Astrocyte of the spinal cord (primary cell): ENCODE results near the gene ABHD18.
"Not testable (repeated sequence)": the region's sequence is repeated elsewhere in the genome, so short reads cannot be mapped to it uniquely, and the experiment has no call there.

Experiments
- DNase-seq: peaks from one replicate; pipeline ENCODE4 v3.0.0; 2011; ENCODE audit warnings: low read depth, low spot score
- H3K4me3 ChIP-seq: 2 replicates; pipeline ENCODE4 v1.5.1; 2011; ENCODE audit warnings: low read depth, mild to moderate bottlenecking, low read length, moderate library complexity
- in situ Hi-C: cut with HindIII; loops from 2 replicates; pipeline ENCODE4 v1.10.0; 2017; ENCODE audit warnings: low sequenced_read_pairs
- TF ChIP-seq, protein P1 (sequence below): IDR thresholded peaks from 2 replicates; pipeline ENCODE4 v1.5.1; 2012; ENCODE audit warnings: low read depth, mild to moderate bottlenecking, low read length, inconsistent platforms

ABHD18 gene

DNA sequence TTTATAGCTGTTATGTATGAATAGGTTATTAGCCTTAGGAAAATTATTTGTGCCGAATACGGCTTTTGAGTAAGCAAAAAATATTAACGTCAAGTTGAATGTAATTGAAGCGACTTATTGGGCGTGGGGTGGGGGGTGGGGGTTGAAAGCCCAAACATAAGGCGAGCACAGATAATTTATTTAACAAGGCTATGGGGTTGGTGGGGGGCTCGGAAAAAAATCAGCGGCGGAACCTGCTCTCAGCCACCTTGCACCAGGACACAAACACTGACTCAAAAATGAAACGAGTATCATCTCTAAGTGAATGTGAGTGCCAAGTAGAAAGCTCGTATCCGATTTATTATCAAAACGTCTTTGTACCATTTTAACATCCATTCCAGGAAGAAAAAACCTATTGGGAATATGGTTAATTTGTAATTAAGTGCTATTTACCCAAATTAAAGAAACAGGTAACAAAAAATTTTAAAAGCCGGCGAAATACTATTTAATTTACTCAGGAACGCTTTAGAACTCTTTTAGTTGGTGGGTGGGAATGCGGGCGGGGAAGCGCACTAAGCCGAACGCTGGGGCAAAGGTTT lies 95.0 kb downstream of the ABHD18 start:
- H3K4me3 ChIP-seq, result peak overlapping the region; percentile 55
- TF ChIP-seq, protein P1, sequence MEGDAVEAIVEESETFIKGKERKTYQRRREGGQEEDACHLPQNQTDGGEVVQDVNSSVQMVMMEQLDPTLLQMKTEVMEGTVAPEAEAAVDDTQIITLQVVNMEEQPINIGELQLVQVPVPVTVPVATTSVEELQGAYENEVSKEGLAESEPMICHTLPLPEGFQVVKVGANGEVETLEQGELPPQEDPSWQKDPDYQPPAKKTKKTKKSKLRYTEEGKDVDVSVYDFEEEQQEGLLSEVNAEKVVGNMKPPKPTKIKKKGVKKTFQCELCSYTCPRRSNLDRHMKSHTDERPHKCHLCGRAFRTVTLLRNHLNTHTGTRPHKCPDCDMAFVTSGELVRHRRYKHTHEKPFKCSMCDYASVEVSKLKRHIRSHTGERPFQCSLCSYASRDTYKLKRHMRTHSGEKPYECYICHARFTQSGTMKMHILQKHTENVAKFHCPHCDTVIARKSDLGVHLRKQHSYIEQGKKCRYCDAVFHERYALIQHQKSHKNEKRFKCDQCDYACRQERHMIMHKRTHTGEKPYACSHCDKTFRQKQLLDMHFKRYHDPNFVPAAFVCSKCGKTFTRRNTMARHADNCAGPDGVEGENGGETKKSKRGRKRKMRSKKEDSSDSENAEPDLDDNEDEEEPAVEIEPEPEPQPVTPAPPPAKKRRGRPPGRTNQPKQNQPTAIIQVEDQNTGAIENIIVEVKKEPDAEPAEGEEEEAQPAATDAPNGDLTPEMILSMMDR, result no peak
- in situ Hi-C loops, result no loop called here
- DNase-seq, result no peak

DNA sequence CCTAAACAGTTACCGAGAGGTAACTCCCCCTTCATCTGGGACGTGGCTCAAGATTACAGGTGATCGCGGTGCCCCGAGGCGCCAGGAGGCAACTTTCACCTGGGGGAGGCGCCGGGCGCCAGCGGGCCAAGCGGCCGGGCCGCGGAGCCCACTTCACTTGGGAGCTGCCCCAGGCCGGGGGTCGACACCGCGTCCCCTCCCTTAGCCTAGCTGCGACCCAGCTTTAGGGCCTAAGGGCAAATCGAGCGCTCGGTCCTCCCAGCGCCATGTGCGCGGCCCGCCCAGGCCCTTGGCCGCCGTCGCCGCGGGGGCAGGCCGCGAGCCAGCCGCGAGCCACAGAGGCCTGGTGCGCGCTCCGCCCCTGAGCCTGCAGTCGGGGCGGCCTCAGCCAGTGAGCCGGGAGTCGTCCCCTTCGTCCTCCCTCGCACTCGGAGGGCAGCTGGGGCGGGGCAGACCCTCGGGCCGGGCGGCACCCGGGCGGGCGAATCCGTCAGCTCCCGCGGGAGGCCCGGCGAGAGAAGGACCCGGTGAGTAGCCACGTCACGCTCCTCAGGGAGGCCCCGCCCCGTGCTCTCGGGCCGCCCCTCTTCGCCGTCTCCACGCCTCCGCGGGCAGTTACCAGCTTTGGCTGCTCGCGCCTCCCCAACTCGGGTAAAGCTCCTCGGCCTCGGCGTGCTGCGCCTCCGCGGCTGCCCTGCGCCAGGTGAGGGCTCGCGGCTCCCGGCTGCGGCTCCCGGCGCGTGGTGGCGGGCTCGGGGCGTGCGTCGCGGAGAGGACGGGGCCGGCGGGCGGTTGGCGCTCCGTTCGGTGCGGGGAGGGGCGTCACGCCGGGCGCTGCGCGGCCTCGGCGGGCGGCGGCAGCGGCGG lies 95.7 kb downstream of the ABHD18 start, which contains the start of gene LARP1B:
TSS of gene LARP1B (plus strand) at position 614 of the 867 bp plus-strand sequence. CDS start 13,640 bp downstream, outside the sequence.
- TF ChIP-seq, protein P1, result no peak
- peak; percentile 98 for DNase-seq
- peak within 1 kb of the TSS; percentile 55 for H3K4me3 ChIP-seq
- in situ Hi-C loops, result no loop called here

DNA sequence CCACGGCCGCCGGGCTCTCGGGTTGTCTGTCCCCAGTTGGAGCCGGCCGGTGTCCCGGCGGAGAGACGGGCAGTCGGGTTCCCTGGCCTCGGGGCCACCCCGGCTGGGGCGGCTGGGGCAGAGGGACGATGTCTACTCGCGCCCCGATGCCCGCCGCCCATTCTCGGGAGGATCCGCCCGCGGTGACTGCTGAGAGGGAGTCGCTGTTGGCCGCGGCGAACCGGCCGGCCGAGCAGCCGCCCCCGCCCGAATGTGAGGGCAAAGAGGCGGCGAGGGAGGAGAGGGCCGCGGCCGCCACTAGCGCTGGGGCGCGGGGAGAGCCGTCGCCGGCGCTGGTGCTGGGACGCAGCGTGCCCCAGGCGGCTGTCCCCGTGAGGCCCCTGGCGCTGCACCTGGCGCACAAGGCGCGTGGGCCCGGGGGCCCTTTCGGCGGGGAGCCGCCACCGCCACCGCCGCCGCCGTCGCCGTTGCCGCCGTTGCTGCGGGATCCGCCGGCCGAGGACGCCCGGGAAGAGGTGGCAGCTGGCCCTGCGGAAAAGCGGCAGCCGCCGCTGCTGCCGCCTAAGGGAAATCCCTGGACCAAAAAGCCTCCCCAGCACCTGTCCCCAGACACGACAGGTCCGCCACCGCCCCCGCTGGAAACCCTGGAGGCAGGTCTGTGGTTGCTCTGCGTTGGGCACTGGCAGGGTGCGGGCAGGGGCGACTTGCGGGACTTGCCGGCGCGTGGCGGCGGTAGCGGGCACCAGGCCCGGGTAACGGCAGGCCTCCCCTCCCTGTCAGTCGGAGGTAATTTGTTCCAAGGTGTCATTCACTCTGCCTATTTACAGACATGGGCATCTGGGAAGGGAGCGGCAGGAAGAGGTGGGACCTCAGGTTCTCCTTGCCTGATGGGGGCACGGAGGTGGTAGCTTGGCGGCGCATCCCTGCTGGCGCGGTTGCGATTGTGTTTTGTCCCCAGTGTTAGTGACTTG lies 96.6 kb downstream of the ABHD18 start:
- TF ChIP-seq, protein P1, result peak; percentile 15
- peak; percentile 42 for DNase-seq
- in situ Hi-C loops, result no loop called here
- peak overlapping the region; percentile 55 for H3K4me3 ChIP-seq

DNA sequence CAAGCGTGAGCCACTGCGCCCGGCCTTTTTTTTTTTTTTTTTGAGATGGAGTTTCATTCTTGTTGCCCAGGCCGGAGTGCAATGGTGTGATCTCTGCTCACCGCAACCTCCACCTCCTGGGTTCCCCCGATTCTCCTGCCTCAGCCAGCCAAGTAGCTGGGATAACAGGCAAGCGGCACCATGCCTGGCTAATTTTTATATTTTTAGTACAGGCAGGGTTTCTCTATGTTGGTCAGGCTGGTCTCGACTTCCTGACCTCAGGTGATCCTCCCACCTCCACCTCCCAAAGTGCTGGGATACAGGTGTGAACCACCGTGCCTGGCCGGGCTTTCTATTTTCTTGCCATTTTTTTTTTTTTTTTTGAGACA lies 101.2 kb downstream of the ABHD18 start:
- H3K4me3 ChIP-seq, in situ Hi-C loops, DNase-seq: not testable (repeated sequence)

DNA sequence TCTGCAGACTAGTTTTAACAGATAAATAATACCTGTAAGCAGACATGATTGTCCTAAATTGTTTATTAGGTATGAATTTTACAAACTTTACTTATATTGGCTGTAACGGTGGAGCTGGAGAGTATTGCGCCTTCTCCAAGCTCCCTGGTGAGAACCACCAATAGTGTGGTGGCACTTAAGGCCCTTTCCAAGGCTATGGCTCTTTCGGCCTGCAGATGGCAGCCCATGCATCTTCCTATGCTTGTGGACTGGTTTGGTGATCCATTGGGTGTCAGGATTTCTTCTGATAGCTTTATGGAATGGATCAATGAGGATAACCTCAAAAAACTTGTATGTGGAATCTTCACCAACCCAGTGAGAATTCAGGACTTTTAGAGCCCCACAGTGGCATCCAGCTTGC lies 103.7 kb downstream of the ABHD18 start:
- no peak overlapping the region for H3K4me3 ChIP-seq
- peak; percentile 16 for DNase-seq
- in situ Hi-C loops, result no loop called here
- TF ChIP-seq, protein P1, result peak; percentile 45

DNA sequence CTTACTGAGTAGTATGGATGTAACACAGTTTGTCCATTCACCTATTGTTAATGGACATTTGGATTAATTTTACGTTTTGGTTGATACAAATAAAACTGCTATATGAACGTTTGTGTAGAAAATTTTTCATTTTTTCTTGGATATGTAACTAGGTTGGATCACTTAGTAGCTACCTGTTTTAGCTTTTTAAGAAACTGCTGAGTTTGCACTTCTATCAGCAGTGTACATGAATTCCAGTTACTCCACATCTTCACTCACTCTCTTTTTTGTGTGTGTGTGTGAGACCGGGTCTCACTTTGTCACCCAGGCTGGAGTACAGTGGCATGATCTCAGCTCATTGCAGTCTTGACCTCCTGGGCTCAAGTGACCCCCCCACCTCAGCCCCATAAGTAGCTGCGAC lies 111.3 kb downstream of the ABHD18 start:
- in situ Hi-C loops, result no loop called here
- TF ChIP-seq, protein P1, result no peak
- no peak overlapping the region for H3K4me3 ChIP-seq
- no peak for DNase-seq
